ENCODE results near the gene ZNF462.

Gene ZNF462

GRCh38 chr9:107034831-107035230 is 171.9 kb downstream of the ZNF462 start:
- TF ChIP-seq, protein P1, sequence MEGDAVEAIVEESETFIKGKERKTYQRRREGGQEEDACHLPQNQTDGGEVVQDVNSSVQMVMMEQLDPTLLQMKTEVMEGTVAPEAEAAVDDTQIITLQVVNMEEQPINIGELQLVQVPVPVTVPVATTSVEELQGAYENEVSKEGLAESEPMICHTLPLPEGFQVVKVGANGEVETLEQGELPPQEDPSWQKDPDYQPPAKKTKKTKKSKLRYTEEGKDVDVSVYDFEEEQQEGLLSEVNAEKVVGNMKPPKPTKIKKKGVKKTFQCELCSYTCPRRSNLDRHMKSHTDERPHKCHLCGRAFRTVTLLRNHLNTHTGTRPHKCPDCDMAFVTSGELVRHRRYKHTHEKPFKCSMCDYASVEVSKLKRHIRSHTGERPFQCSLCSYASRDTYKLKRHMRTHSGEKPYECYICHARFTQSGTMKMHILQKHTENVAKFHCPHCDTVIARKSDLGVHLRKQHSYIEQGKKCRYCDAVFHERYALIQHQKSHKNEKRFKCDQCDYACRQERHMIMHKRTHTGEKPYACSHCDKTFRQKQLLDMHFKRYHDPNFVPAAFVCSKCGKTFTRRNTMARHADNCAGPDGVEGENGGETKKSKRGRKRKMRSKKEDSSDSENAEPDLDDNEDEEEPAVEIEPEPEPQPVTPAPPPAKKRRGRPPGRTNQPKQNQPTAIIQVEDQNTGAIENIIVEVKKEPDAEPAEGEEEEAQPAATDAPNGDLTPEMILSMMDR (IDR thresholded peaks at IDR 0.05; ENCODE audit: low read depth, low read length): no peak
- DNase-seq (ENCODE audit: low read depth in 2 of 2): no peak
- H3K4me3 ChIP-seq (replicated peaks in 1 of 2; ENCODE audit: low read depth in 2 of 2, low read length in 2 of 2): no peak overlapping the region

GRCh38 chr9:107036367-107036766 is 173.4 kb downstream of the ZNF462 start:
- H3K4me3 ChIP-seq (replicated peaks in 1 of 2; ENCODE audit: low read depth in 2 of 2, low read length in 2 of 2): no peak overlapping the region
- no peak for DNase-seq (ENCODE audit: low read depth in 2 of 2)
- TF ChIP-seq, protein P1 (IDR thresholded peaks at IDR 0.05; ENCODE audit: low read depth, low read length): no peak

DNA sequence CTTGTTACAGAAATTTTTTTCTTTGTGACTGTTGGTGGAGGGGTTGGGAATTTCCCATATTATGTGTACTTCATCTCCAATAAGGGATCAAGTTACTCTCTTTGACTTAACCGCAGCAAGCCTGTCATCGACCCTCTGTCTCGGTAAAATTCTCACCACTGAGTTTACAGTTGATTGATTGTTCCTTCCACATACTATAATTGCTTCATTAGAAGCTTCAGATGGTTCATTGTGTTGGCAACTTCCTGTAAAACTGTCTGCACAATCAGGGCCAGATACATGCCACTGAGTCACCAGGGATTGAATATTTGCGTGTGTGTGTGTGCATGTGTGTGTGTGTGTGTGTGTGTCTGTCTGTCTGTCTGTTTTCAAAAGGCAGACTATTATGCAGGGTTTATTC is 176.6 kb downstream of the ZNF462 start:
- TF ChIP-seq, protein P1 (IDR thresholded peaks at IDR 0.05; ENCODE audit: low read depth, low read length): no peak
- no peak overlapping the region for H3K4me3 ChIP-seq (replicated peaks in 1 of 2; ENCODE audit: low read depth in 2 of 2, low read length in 2 of 2)
- DNase-seq (ENCODE audit: low read depth in 2 of 2): peak; percentile 45 to 61

GRCh38 chr9:107042606-107043005 is 179.6 kb downstream of the ZNF462 start:
- TF ChIP-seq, protein P1 (IDR thresholded peaks at IDR 0.05; ENCODE audit: low read depth, low read length): no peak
- no peak overlapping the region for H3K4me3 ChIP-seq (replicated peaks in 1 of 2; ENCODE audit: low read depth in 2 of 2, low read length in 2 of 2)
- DNase-seq (ENCODE audit: low read depth in 2 of 2): no peak

- TF ChIP-seq, protein P1 (IDR thresholded peaks at IDR 0.05; ENCODE audit: low read depth, low read length): no peak
- H3K4me3 ChIP-seq (replicated peaks in 1 of 2; ENCODE audit: low read depth in 2 of 2, low read length in 2 of 2): no peak overlapping the region
- DNase-seq (ENCODE audit: low read depth in 2 of 2): peak in 1 of 2 donors; percentile 17
Observed at GRCh38 chr9:107043886-107044285, 180.9 kb downstream of the ZNF462 start.

DNA sequence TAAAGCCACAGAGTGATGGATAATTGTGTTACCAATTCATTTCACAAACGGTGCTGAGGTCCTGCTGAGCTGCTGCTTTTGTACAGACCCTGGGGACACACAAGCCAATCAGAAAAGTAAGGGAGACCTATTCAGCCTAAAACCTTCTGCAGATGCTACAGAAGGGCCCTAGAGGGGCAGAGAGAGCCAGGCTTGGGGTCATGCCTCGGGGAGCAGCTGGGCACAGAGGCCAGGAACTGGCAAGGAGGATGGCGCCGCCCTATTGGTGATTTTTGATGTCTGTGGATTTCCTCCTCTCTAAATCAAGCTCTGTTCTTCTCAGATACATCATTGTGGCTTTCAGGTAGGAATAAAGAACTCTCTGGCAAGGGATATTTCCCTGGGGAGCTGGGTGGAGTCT is 181.9 kb downstream of the ZNF462 start:
- TF ChIP-seq, protein P1 (IDR thresholded peaks at IDR 0.05; ENCODE audit: low read depth, low read length): peak; percentile 7
- DNase-seq (ENCODE audit: low read depth in 2 of 2): no peak
- H3K4me3 ChIP-seq (replicated peaks in 1 of 2; ENCODE audit: low read depth in 2 of 2, low read length in 2 of 2): no peak overlapping the region

DNA sequence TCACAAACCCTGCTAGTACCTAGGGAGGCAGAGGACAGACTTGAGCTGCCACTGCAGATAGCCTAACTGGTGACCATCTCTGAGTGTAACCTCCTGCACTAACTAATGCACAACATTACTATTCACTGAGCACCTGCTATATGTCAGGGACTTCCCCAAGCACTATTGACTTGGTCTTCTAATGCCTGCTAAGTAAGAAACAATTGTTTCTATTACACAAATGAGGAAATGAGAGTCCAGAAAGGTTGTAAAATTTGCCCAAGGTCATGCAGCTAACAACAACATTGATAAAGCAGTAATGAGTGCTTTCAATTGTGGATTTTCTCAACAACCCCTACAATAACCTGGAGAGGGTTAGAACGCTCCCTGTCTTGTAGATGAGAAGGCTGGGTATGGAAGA is 183.7 kb downstream of the ZNF462 start:
- TF ChIP-seq, protein P1 (IDR thresholded peaks at IDR 0.05; ENCODE audit: low read depth, low read length): no peak
- no peak overlapping the region for H3K4me3 ChIP-seq (replicated peaks in 1 of 2; ENCODE audit: low read depth in 2 of 2, low read length in 2 of 2)

More for the DNA sequence above, 183.7 kb downstream of the ZNF462 start:
- no peak for DNase-seq (ENCODE audit: low read depth in 2 of 2)

All from cardiac fibroblast (primary cell).